ENCODE data around the gene PCBP3.

GRCh38 chr21:45709696-45710268, 66.3 kb downstream of the PCBP3 start:
- no peak for TF ChIP-seq ZNF274 (IDR thresholded peaks at IDR 0.05; ENCODE audit: low read depth, low read length)
- no peak for TF ChIP-seq SUZ12 (IDR thresholded peaks at IDR 0.05; ENCODE audit: extremely low read depth, insufficient read depth, insufficient read length)
